GM21423 (cell line): ENCODE measurements around the gene XRCC6.
A peak's percentile ranks its signal among the peaks of the same experiment; 100 is the strongest.
"Not testable (repeated sequence)": the region's sequence is repeated elsewhere in the genome, so short reads cannot be mapped to it uniquely, and the experiment has no call there.

ENCODE experiments used
- ATAC-seq: cut with Tn5 transposase; IDR thresholded peaks from one replicate; pipeline ENCODE4 v1.9.1; 2021; ENCODE audit warnings: mild to moderate bottlenecking, moderate library complexity; ENCODE audit not compliant: unreplicated experiment

XRCC6 gene

GRCh38 chr22:41683052-41683451, 62.0 kb downstream of the XRCC6 start:
- no peak for ATAC-seq

DNA sequence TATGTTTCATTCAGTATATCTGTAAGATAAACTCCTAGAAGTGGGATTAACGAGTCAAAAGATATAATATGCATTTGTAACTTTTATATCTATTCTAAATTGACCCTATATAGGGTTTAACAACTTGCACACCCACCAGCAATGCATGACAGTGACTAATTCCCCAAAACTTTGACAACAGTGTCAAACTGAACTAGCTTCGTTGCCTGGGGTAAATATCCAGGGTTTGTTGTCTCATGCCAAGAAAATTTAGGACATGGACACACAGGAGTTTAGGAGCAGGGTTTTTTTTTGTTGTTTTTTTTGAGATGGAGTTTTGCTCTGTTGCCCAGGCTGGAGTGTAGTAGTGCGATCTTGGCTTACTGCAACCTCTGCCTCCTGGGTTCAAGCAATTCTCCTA, 62.5 kb downstream of the XRCC6 start:
- no peak for ATAC-seq

DNA sequence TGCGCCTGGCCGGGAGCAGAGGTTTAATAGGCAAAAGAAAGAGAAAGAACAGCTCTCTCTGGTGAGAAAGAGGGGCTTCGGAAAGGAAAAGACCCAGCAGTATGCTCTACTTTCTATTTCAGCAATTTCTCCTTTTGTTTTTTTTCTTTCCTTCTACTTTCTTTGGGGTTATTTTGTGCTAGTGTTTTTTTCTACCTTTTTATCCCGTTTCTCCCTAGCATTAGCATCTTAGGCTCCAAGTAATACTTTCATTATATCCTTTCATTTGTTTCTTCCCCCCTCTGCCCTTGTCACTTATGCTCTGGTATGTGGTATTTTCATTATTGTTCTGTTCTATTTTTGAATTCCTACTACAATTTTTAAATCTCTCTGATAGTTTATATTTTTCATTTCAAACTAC, 63.1 kb downstream of the XRCC6 start:
- ATAC-seq: no peak

GRCh38 chr22:41686890-41687289, 65.8 kb downstream of the XRCC6 start:
- ATAC-seq: not testable (repeated sequence)

- ATAC-seq: peak; percentile 14
These were observed 66.8 kb downstream of the XRCC6 start for GRCh38 chr22:41687901-41688364.

GRCh38 chr22:41688365-41689211, 67.5 kb downstream of the XRCC6 start, which contains the start of gene SNU13:
SNU13 (minus strand) TSS chr22:41688867; CDS start chr22:41688796, 71 bp downstream.
- ATAC-seq: peak; percentile 78

DNA sequence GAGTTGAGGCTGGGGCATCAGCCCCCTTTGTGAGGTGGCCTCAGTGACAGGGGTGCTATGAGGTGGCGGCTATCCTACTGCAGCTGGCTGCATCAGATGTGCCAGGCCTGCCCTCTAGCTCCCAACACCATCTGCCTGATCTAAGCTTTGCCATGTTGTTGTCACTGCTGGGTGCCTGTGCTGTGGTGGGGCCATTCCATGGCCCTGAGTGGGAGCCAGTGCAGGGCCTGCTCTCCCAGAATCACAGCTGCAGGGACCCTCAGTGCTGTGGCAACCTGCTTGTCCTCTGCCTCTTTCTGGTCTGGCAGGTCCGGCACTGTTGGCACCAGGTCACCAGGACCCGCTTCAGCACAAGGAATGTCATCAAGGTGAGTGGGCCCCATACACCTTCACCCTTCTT, 69.4 kb downstream of the XRCC6 start:
- no peak for ATAC-seq

DNA sequence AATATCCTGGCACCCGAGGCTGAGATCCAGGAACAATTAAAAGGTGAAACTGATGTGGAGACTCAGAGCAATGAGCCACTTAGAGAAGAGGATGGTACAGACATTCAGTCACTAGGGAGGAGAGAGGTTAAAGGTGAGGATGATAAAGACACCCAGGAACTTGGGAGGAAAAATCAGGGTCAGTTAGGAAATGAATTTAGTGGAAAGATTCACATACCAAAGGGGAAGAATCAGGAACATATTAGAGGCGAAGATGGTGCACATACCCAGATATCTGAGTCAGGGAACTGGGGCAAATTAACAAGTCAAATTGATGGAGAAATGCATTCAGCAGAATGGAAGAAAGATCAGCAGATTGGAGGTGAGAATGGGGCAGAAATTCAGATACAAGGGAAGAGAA, 74.1 kb downstream of the XRCC6 start:
- no peak for ATAC-seq

DNA sequence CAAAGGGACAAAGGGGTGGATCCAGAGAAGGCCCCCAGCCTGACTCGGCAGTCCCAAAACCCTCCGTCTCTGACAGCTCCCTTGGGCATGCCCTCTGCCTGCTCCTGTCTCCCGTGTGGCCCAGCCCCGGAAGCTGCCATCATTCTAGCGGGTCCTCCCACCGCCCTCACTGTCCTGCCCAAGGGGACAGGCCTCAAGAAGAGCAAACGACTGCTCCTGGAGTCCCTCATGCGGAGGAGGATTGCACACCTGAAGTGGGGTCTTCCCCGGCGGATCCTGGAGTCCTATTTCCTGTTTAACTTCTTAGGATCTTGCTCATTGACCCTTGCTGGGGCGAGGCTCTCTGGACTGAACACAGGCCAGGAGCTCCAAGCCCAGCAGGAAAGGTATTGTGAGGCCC, 75.6 kb downstream of the XRCC6 start:
- no peak for ATAC-seq

DNA sequence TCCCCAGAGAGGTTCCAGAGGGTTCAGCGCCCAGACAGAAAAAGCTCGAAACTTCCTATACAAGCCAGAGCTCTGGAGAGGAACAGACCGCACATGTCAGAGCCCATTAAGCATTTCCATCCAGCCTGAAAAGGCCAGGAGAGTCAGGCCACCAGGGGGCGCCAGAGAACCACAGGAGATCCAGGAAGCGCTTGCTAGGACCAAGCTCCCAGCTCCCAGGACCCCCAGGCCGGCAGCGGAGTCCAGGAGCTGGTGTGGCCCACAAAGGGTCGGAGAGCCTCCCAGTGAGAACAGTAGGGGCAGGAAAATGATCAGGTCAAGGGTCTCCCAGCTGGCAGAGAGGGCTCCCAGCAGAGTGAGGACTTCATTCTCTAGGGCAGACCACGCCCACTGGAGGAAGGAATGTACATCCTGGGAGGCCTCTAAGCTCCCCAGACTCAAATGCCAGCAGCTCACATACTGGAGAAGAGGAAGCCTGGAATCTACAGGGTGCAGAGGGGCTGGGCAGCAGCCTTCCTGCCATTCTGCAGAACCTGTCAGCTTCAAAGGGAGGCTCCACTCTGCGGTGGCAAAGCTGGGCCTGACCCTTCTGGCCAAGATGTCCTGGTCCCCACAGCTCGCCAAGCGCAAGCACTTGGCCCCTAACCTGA, 76.2 kb downstream of the XRCC6 start:
- ATAC-seq: no peak

DNA sequence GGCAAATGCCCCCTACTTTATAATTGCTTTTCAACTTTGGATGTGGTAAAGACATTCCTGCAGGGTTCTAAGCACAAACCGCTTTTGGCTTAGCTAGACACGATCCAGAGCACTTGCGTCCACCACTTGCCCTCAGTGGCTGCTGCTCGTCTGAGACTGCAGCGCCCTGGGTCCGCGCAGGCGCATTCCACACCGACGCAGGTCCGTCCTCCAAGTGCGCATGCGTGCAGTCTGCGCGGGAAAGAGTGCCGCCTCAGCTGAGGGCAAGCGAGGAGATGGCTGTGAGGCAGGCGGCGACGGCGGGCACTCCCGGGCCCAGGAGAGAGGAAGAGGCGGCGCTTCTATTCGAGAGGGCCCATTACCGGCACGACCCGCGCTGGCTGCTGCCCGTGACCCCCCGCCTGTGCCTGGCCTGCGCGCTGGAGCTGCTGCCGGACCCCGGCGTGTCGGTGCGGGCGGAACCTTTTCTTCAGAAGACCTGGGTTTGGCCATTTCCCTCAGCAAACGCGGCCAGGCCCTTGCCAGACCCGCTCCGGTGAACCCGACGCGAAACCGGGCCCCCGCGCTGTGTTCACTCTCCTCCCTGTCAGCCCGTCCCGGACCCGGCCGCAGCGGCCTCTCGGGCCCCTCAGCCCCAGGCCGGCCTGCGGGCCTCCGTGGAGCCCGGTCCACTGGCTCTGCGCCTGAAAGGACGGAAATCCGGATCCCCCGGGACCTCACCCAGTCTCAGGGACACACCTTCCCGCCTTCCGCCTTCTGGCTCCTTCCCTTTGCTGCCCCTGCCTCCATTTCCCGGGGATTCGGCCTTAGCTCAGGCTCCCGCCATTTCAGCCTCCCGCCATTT, 78.4 kb downstream of the XRCC6 start, which contains the start of gene MEI1:
Gene MEI1 (plus strand): TSS at position 240 of the 844 bp plus-strand sequence. CDS start 36 bp downstream, at position 276.
- no peak for ATAC-seq

GRCh38 chr22:41700108-41700364, 78.9 kb downstream of the XRCC6 start:
- ATAC-seq: no peak

- no peak for ATAC-seq
These were observed 81.7 kb downstream of the XRCC6 start for GRCh38 chr22:41702763-41703162.

- no peak for ATAC-seq
These were observed 88.2 kb downstream of the XRCC6 start for GRCh38 chr22:41709341-41709740.

GRCh38 chr22:41713004-41713403, 91.9 kb downstream of the XRCC6 start:
- no peak for ATAC-seq
